IgD-negative memory B cell (primary cell): ENCODE measurements around the gene FHOD1. TPM values are rescaled to one million over a fixed set of nuclear protein-coding genes. Genes with fewer than 3 reads are reported as not detected.

Experiments used
- H3K27ac Mint-ChIP-seq, 3 donors: one replicate each; pipeline ENCODE4 v1.8.0; 2020 to 2022; ENCODE audit warnings: mild to moderate bottlenecking in 3 of 3, mixed read lengths in 3 of 3, moderate library complexity in 1 of 3
- H3K27me3 Mint-ChIP-seq: one replicate; pipeline ENCODE4 v1.8.0; 2021; ENCODE audit warnings: mixed read lengths
- H3K36me3 Mint-ChIP-seq: one replicate; pipeline ENCODE4 v1.8.0; 2020; ENCODE audit warnings: mild to moderate bottlenecking, mixed read lengths
- H3K4me1 Mint-ChIP-seq, 3 donors: one replicate each; pipeline ENCODE4 v1.8.0; 2020 to 2022; ENCODE audit warnings: mixed read lengths in 3 of 3, mild to moderate bottlenecking in 1 of 3
- H3K4me3 Mint-ChIP-seq, 4 donors: one replicate each; pipeline ENCODE4 v1.8.0; 2020 to 2022; ENCODE audit warnings: mild to moderate bottlenecking in 4 of 4, mixed read lengths in 4 of 4, moderate library complexity in 3 of 4
- H3K9me3 Mint-ChIP-seq, 3 donors: one replicate each; pipeline ENCODE4 v1.8.0; 2020 to 2021; ENCODE audit warnings: mixed read lengths in 3 of 3, mild to moderate bottlenecking in 1 of 3
- polyA plus RNA-seq: library from polyadenylated mRNA; unstranded; fragments of 300-500 nt; fragmentation: Illumina TruSeq; gene quantifications from one replicate; pipeline ENCODE4 v1.2.3, GENCODE V29; 2021

The FHOD1 gene
- polyA plus RNA-seq, 1 donor from 2014 or later, result 3.8 TPM

- Mint-ChIP-seq H3K4me3 (no peak overlapping the region), H3K9me3 (no peaks in the 10 kb centered on the region), H3K27me3 (peaks cover 15% of the 10 kb centered on the region), H3K27ac (no peak overlapping the region), H3K4me1 (peaks cover 8 to 12% (median 10%) of the 10 kb centered on the region in 3 donors), H3K36me3 (no peaks in the 10 kb centered on the region)
These were observed 65.9 kb downstream of the FHOD1 start for GRCh38 chr16:67181346-67181745.

DNA sequence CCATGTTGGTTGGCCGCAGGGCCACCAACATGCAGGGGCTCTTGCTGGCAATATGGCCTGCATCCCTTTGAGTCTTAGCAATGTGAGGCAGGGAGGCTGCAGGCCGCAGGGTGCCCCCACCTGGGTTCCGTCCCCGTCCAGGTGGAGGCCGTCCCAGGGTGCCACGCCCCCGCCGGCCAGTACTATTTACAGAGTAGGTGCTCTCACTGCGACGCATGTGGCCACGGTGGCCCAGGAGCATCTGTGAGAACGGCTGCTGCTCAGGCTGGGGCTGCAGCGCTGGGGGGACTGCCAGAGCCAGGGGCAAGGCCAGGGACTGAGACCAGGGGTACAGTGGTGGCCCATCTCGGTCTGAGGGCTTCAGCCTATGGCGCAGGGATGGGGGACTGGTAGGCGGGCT is 67.1 kb downstream of the FHOD1 start:
- Mint-ChIP-seq H3K9me3 (no peaks in the 10 kb centered on the region), H3K27ac (no peak overlapping the region), H3K27me3 (peaks cover 15% of the 10 kb centered on the region), H3K4me3 (no peak overlapping the region), H3K4me1 (peaks cover 1 to 6% (median 5%) of the 10 kb centered on the region in 3 donors), H3K36me3 (no peaks in the 10 kb centered on the region)

- no peaks in the 10 kb centered on the region for H3K9me3 Mint-ChIP-seq
- H3K4me3 Mint-ChIP-seq, result no peak overlapping the region
- H3K27ac Mint-ChIP-seq, result no peak overlapping the region
These were observed 67.7 kb downstream of the FHOD1 start for GRCh38 chr16:67179421-67180080.

More at GRCh38 chr16:67179421-67180080, 67.7 kb downstream of the FHOD1 start:
- H3K4me1 Mint-ChIP-seq, result peaks cover 0 to 5% (median 1%) of the 10 kb centered on the region in 3 donors
- peaks cover 13% of the 10 kb centered on the region for H3K27me3 Mint-ChIP-seq
- H3K36me3 Mint-ChIP-seq, result no peaks in the 10 kb centered on the region

Other genes starting within 250 kb of the FHOD1 start
- gene CBFB, start 218.3 kb downstream of the FHOD1 start, polyA plus RNA-seq, result 43.3 TPM
- 14.5 TPM for gene PHAF1, start 137.5 kb downstream of the FHOD1 start, polyA plus RNA-seq
- 0.45 TPM for gene B3GNT9, start 96.5 kb downstream of the FHOD1 start, polyA plus RNA-seq
- gene TRADD, start 87.6 kb downstream of the FHOD1 start, polyA plus RNA-seq, result 103 TPM
- gene FBXL8, start 87.5 kb downstream of the FHOD1 start, polyA plus RNA-seq, result 3.7 TPM
- not detected for gene HSF4, start 82.7 kb downstream of the FHOD1 start, polyA plus RNA-seq
- not detected for gene NOL3, start 76.9 kb downstream of the FHOD1 start, polyA plus RNA-seq
- gene MATCAP1, start 63.5 kb downstream of the FHOD1 start, polyA plus RNA-seq, result 0.56 TPM
- gene EXOC3L1, start 57.3 kb downstream of the FHOD1 start, polyA plus RNA-seq, result not detected
- 73.7 TPM for gene E2F4, start 55.3 kb downstream of the FHOD1 start, polyA plus RNA-seq
- 0.35 TPM for gene ELMO3, start 48.4 kb downstream of the FHOD1 start, polyA plus RNA-seq
- 64.2 TPM for gene TMEM208, start 20.4 kb downstream of the FHOD1 start, polyA plus RNA-seq
- gene SLC9A5, start 1.5 kb upstream of the FHOD1 start, polyA plus RNA-seq, result 0.75 TPM
- 0.65 TPM for gene PLEKHG4, start 32.1 kb upstream of the FHOD1 start, polyA plus RNA-seq
- not detected for gene KCTD19, start 79.3 kb upstream of the FHOD1 start, polyA plus RNA-seq
- gene LRRC36, start 79.3 kb upstream of the FHOD1 start, polyA plus RNA-seq, result not detected
- not detected for gene TPPP3, start 146.0 kb upstream of the FHOD1 start, polyA plus RNA-seq
- gene ZDHHC1, start 169.0 kb upstream of the FHOD1 start, polyA plus RNA-seq, result 0.33 TPM
- not detected for gene HSD11B2, start 183.6 kb upstream of the FHOD1 start, polyA plus RNA-seq
- gene ATP6V0D1, start 233.7 kb upstream of the FHOD1 start, polyA plus RNA-seq, result 160 TPM
- gene AGRP, start 236.1 kb upstream of the FHOD1 start, polyA plus RNA-seq, result not detected